Stomach (tissue), 4 donors: ENCODE measurements around the gene ZFP92.

Experiments
- EP300 ChIP-seq: sonication (generic); formaldehyde crosslinking; IDR thresholded peaks from one replicate; pipeline ENCODE4 v1.6.1; 2017; ENCODE audit warnings: antibody characterized with exemption
- POLR2A ChIP-seq, 4 donors: fragments of 450-650 bp; IDR thresholded peaks; one replicate each; pipeline ENCODE4 v1.6.1; 2016; ENCODE audit warnings: antibody characterized with exemption in 4 of 4, control low read depth in 2 of 4, mild to moderate bottlenecking in 1 of 4, moderate library complexity in 1 of 4
- POLR2AphosphoS5 ChIP-seq, 3 donors: sonication (generic); formaldehyde crosslinking; IDR thresholded peaks; one replicate each; pipeline ENCODE4 v1.6.1; 2016; ENCODE audit warnings: antibody characterized with exemption in 3 of 3
- TF ChIP-seq, protein P1 (sequence below), 7 experiments: fragments of 450-650 bp in 4 of 7; fragments of 200-600 bp in 3 of 7; sonication (generic) in 3 of 7; IDR thresholded peaks; one replicate each; pipeline ENCODE4 v1.5.1; 2016 to 2019; ENCODE audit warnings: antibody characterized with exemption in 7 of 7, control low read depth in 2 of 7, mild to moderate bottlenecking in 1 of 7

DNA sequence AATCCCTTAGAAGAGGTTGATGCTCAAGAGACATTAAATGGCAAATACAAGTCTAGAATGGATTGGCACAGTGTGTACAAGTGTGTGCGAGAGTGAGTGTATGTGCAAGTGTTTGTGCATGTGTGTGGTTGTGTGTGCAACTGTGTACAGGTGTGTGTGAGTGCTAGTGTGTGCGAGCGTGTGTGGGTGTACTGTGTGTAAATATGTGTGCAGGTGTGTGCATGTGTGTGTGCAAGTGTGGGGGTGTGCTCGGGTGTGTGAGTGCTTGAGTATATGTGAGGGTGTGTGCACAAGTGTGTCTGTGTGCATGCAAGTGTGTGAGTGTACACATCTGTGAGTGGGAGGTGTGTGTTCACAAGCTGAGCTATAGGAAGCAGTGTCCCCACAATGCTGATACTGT is 28.7 kb downstream of the ZFP92 start:
- TF ChIP-seq POLR2A (IDR thresholded peaks at IDR 0.05) = no peak
- TF ChIP-seq POLR2AphosphoS5 (IDR thresholded peaks at IDR 0.05) = no peak
- TF ChIP-seq, protein P1, sequence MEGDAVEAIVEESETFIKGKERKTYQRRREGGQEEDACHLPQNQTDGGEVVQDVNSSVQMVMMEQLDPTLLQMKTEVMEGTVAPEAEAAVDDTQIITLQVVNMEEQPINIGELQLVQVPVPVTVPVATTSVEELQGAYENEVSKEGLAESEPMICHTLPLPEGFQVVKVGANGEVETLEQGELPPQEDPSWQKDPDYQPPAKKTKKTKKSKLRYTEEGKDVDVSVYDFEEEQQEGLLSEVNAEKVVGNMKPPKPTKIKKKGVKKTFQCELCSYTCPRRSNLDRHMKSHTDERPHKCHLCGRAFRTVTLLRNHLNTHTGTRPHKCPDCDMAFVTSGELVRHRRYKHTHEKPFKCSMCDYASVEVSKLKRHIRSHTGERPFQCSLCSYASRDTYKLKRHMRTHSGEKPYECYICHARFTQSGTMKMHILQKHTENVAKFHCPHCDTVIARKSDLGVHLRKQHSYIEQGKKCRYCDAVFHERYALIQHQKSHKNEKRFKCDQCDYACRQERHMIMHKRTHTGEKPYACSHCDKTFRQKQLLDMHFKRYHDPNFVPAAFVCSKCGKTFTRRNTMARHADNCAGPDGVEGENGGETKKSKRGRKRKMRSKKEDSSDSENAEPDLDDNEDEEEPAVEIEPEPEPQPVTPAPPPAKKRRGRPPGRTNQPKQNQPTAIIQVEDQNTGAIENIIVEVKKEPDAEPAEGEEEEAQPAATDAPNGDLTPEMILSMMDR (IDR thresholded peaks at IDR 0.05) = no peak
- TF ChIP-seq EP300 = no peak
